Endothelial cell of umbilical vein (primary cell): ENCODE measurements around the gene CSAG2. TPM values are rescaled to one million over a fixed set of nuclear protein-coding genes. Genes with fewer than 3 reads are reported as not detected.
"Not testable (repeated sequence)": the region's sequence is repeated elsewhere in the genome, so short reads cannot be mapped to it uniquely, and the experiment has no call there.

Experiments used
- BruUV-seq: library from RNA; stranded (reverse); fragments of 400-500 nt; replicated peaks from 2 replicates; lab custom pipeline; 2021; lab: Mats Ljungman, UMichigan
- CTCF ChIA-PET: fragments of 300-600, 350-600 bp; sonication (Branson Sonifier 250); formaldehyde crosslinking; loops from one replicate; lab custom pipeline; 2021; ENCODE audit warnings: antibody characterized with exemption, inconsistent platforms; lab: Charles Lee
- POLR2A ChIA-PET: fragments of 300-600, 350-600 bp; sonication (Branson Sonifier 250); formaldehyde crosslinking; loops from one replicate; lab custom pipeline; 2021; ENCODE audit warnings: antibody characterized with exemption, inconsistent platforms; lab: Charles Lee
- DNase-seq: peaks from one replicate; pipeline ENCODE4 v3.0.0-alpha.2; 2011; ENCODE audit warnings: low read depth, low spot score
- FAIRE-seq: peaks from 2 replicates; lab custom pipeline; 2011; peaks lifted over from hg19 to GRCh38; lab: Jason Lieb, UNC
- H2AFZ ChIP-seq: 2 replicates; pipeline ENCODE4 v1.6.0; 2012; ENCODE audit warnings: low read depth, low read length, control low read depth, inconsistent platforms
- H3K27ac ChIP-seq: 2 replicates; pipeline ENCODE4 v1.5.1; 2011; ENCODE audit warnings: low read depth, mild to moderate bottlenecking, control low read depth, low read length, moderate library complexity; ENCODE audit not compliant: insufficient read depth
- H3K27me3 ChIP-seq, 2 experiments: 2 replicates each; pipeline versions ENCODE4 v1.6.0 to v1.6.1; 2011; ENCODE audit warnings: low read length in 2 of 2, mixed read lengths in 1 of 2; ENCODE audit not compliant: control insufficient read depth in 2 of 2, insufficient read depth in 2 of 2
- H3K36me3 ChIP-seq, 2 experiments: 2 replicates in 1 of 2; 3 replicates in 1 of 2; pipeline ENCODE4 v1.5.1; 2011; ENCODE audit warnings: low read length in 2 of 2, mild to moderate bottlenecking in 1 of 2, moderate library complexity in 1 of 2; ENCODE audit not compliant: control insufficient read depth in 2 of 2, insufficient read depth in 2 of 2; ENCODE audit errors: extremely low read depth in 1 of 2
- H3K4me1 ChIP-seq: 3 replicates; pipeline ENCODE4 v1.5.1; 2011; ENCODE audit warnings: mild to moderate bottlenecking, low read length; ENCODE audit not compliant: control insufficient read depth, insufficient read depth; ENCODE audit errors: extremely low read depth
- H3K4me2 ChIP-seq: 2 replicates; pipeline ENCODE4 v1.6.1; 2011; ENCODE audit warnings: low read length, control low read depth, mixed read lengths; ENCODE audit not compliant: insufficient read depth
- H3K4me3 ChIP-seq, 3 experiments: fragments of 200-600 bp in 1 of 3; sonication (generic), shearing (Covaris generic) in 1 of 3; replicated peaks in 1 of 3; 2 replicates each; pipeline ENCODE4 v1.5.1; 2011 to 2016; ENCODE audit warnings: control low read depth in 3 of 3, low read length in 3 of 3, mild to moderate bottlenecking in 2 of 3, inconsistent platforms in 1 of 3, low read depth in 1 of 3, moderate library complexity in 1 of 3; ENCODE audit not compliant: insufficient read depth in 1 of 3
- H3K79me2 ChIP-seq: 2 replicates; pipeline ENCODE4 v1.6.0; 2012; ENCODE audit warnings: low read length, inconsistent platforms; ENCODE audit not compliant: control insufficient read depth, insufficient read depth
- H3K9ac ChIP-seq: replicated peaks from 2 replicates; pipeline ENCODE3; 2011; ENCODE audit warnings: low read length, control low read depth; ENCODE audit not compliant: insufficient read depth; ENCODE audit errors: extremely low read depth
- H3K9me1 ChIP-seq: replicated peaks from 3 replicates; pipeline ENCODE4 v1.6.0; 2011; ENCODE audit warnings: mild to moderate bottlenecking, low read length; ENCODE audit not compliant: control insufficient read depth, insufficient read depth; ENCODE audit errors: extremely low read depth
- H3K9me3 ChIP-seq: replicated peaks from 2 replicates; pipeline ENCODE4 v1.5.1; 2012; ENCODE audit warnings: low read length, inconsistent platforms; ENCODE audit not compliant: control insufficient read depth, insufficient read depth
- H4K20me1 ChIP-seq: replicated peaks from 2 replicates; pipeline ENCODE3; 2011; ENCODE audit warnings: mild to moderate bottlenecking, low read length; ENCODE audit not compliant: control insufficient read depth, insufficient read depth; ENCODE audit errors: extremely low read depth
- EZH2 ChIP-seq: IDR thresholded peaks from 2 replicates; pipeline ENCODE4 v1.6.1; 2012; ENCODE audit warnings: borderline replicate concordance, low read depth, mild to moderate bottlenecking, moderate library complexity, low read length, inconsistent platforms; ENCODE audit not compliant: severe bottlenecking
- FOS ChIP-seq: IDR thresholded peaks from 2 replicates; pipeline ENCODE4 v1.6.1; 2011; ENCODE audit warnings: mild to moderate bottlenecking, low read length, moderate library complexity, borderline replicate concordance; ENCODE audit not compliant: insufficient read depth
- GATA2 ChIP-seq: IDR thresholded peaks from 2 replicates; pipeline ENCODE4 v1.7.0; 2011; ENCODE audit warnings: low read depth, mild to moderate bottlenecking, moderate library complexity, mixed read lengths, low read length; ENCODE audit not compliant: insufficient read length, insufficient read depth
- JUN ChIP-seq: IDR thresholded peaks from 2 replicates; pipeline ENCODE4 v1.6.1; 2011; ENCODE audit warnings: borderline replicate concordance, low read depth; ENCODE audit not compliant: insufficient read length, insufficient read depth
- MYC ChIP-seq: IDR thresholded peaks from one replicate; pipeline ENCODE4 v1.6.1; 2011; ENCODE audit warnings: mild to moderate bottlenecking, low read depth, low read length
- POLR2A ChIP-seq: IDR thresholded peaks from 2 replicates; pipeline ENCODE4 v1.6.1; 2012; ENCODE audit warnings: low read depth, mild to moderate bottlenecking, control low read depth, low read length
- POLR2AphosphoS5 ChIP-seq: IDR thresholded peaks from 2 replicates; pipeline ENCODE4 v1.6.1; 2012; ENCODE audit warnings: low read depth, mild to moderate bottlenecking, control low read depth, low read length, moderate library complexity; ENCODE audit not compliant: insufficient read depth
- dilution Hi-C: fragments of 300-500 bp; cut with MboI; formaldehyde crosslinking; loops from one replicate; pipeline ENCODE4 v1.15.0; 2019; ENCODE audit warnings: low sequenced_read_pairs; ENCODE audit not compliant: extremely low pct_ligation_motif_present
- intact Hi-C: fragments of 100-400 bp; cut with micrococcal nuclease; formaldehyde crosslinking; loops from one replicate; pipeline ENCODE4 v1.10.0; 2022
- polyA plus RNA-seq, 4 experiments: library from polyadenylated mRNA; depleted of rRNA in 3 of 4; stranded (reverse) in 3 of 4; unstranded in 1 of 4; fragments of >200 nt; gene quantifications; 2 replicates each; pipeline versions ENCODE4 v1.2.1 to v1.2.3, GENCODE V29; 2011 to 2012; ENCODE audit warnings: missing spikeins in 1 of 4
- total RNA-seq: library from RNA; stranded (reverse); gene quantifications from 2 replicates; pipeline ENCODE4 v1.2.3, GENCODE V29; 2021
- TF ChIP-seq, protein P1 (sequence below), 2 donors: IDR thresholded peaks; 1 replicate in 1 of 2; 2 replicates in 1 of 2; pipeline ENCODE4 v1.5.1; 2011; ENCODE audit warnings: low read length in 2 of 2, mild to moderate bottlenecking in 2 of 2, moderate library complexity in 2 of 2, control low read depth in 1 of 2, inconsistent platforms in 1 of 2, low read depth in 1 of 2; ENCODE audit not compliant: insufficient read depth in 1 of 2; ENCODE audit errors: extremely low read depth in 1 of 2
- TF ChIP-seq, protein P2 (sequence below): IDR thresholded peaks from 2 replicates; pipeline ENCODE4 v1.6.1; 2011; ENCODE audit not compliant: insufficient read depth, insufficient read length

The CSAG2 gene
- total and polyA plus RNA-seq, 2 donors (not counting 3 experiments of a cell fraction or from before 2014, with no cell fraction given): not detected

- H3K79me2 ChIP-seq, H3K9me3 ChIP-seq, intact Hi-C loops, H3K27ac ChIP-seq, H3K9ac ChIP-seq, dilution Hi-C loops, CTCF ChIA-PET, POLR2A ChIA-PET, H3K27me3 ChIP-seq, H3K36me3 ChIP-seq, H3K9me1 ChIP-seq, DNase-seq, H2AFZ ChIP-seq, H3K4me1 ChIP-seq, H3K4me3 ChIP-seq, H4K20me1 ChIP-seq, BruUV-seq, H3K4me2 ChIP-seq: not testable (repeated sequence)
- FAIRE-seq: peak; percentile 75
Measured at GRCh38 chrX:152681012-152681411, 28.1 kb downstream of the CSAG2 start.

DNA sequence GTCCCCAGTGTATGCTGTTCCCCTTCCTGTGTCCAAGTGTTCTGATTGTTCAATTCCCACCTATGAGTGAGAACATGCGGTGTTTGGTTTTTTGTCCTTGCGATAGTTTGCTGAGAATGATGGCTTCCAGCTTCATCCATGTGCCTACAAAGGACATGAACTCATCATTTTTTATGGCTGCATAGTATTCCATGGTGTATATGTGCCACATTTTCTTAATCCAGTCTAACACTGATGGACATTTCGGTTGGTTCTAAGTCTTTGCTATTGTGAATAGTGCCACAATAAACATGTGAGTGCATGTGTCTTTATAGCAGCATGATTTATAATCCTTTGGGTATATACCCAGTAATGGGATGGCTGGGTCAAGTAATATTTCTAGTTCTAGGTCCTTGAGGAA lies 34.4 kb downstream of the CSAG2 start:
- DNase-seq, H3K27me3 ChIP-seq, H3K9me3 ChIP-seq, H3K9ac ChIP-seq, intact Hi-C loops, CTCF ChIA-PET, dilution Hi-C loops, H3K79me2 ChIP-seq, H3K9me1 ChIP-seq, FAIRE-seq, H3K4me3 ChIP-seq, H4K20me1 ChIP-seq, BruUV-seq, H3K4me2 ChIP-seq, H3K4me1 ChIP-seq, POLR2A ChIA-PET, H3K36me3 ChIP-seq, H3K27ac ChIP-seq, H2AFZ ChIP-seq: not testable (repeated sequence)

DNA sequence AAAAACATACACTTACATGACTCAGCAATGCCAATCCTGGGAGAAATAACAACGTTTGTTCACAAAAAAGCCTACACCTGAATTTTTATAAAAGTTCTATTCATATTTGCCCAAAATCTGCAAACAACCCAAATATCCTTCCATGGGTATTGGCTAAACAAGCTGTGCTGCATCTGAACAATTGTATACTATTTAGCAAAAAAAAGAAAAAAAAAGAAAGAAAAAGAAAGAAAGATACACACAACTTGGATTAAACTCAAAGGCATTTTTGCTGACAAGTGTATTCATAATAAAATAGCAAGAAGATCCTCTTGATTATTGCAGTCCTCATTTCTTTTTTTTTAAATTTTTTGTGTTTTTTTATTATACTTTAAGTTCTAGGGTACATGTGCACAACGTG lies 34.9 kb downstream of the CSAG2 start:
- FAIRE-seq: no peak
- no peaks in the 10 kb centered on the region for H3K9me1 ChIP-seq
- no peak for DNase-seq
- no peaks in the 10 kb centered on the region for H3K36me3 ChIP-seq
- no peak overlapping the region for H3K9ac ChIP-seq
- H3K27me3 ChIP-seq: no peaks in the 10 kb centered on the region
- H3K4me1 ChIP-seq: no peaks in the 10 kb centered on the region
- no peak overlapping the region for H3K4me2 ChIP-seq
- H3K4me3 ChIP-seq: no peak overlapping the region
- POLR2A ChIA-PET: no interaction called here
- CTCF ChIA-PET: no interaction called here
- dilution Hi-C loops: no loop called here
- TF ChIP-seq, protein P1, sequence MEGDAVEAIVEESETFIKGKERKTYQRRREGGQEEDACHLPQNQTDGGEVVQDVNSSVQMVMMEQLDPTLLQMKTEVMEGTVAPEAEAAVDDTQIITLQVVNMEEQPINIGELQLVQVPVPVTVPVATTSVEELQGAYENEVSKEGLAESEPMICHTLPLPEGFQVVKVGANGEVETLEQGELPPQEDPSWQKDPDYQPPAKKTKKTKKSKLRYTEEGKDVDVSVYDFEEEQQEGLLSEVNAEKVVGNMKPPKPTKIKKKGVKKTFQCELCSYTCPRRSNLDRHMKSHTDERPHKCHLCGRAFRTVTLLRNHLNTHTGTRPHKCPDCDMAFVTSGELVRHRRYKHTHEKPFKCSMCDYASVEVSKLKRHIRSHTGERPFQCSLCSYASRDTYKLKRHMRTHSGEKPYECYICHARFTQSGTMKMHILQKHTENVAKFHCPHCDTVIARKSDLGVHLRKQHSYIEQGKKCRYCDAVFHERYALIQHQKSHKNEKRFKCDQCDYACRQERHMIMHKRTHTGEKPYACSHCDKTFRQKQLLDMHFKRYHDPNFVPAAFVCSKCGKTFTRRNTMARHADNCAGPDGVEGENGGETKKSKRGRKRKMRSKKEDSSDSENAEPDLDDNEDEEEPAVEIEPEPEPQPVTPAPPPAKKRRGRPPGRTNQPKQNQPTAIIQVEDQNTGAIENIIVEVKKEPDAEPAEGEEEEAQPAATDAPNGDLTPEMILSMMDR (IDR thresholded peaks at IDR 0.05; ENCODE audit: extremely low read depth in 1 of 2, insufficient read depth in 1 of 2, low read depth in 1 of 2, low read length in 2 of 2): no peak
- TF ChIP-seq JUN (no peak), EZH2 (no peak), MYC (no peak), POLR2A (no peak), GATA2 (no peak), FOS (no peak), POLR2AphosphoS5 (no peak)
- TF ChIP-seq, protein P2, sequence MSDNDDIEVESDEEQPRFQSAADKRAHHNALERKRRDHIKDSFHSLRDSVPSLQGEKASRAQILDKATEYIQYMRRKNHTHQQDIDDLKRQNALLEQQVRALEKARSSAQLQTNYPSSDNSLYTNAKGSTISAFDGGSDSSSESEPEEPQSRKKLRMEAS: no peak
- H3K79me2 ChIP-seq: no peaks in the 10 kb centered on the region
- no peak overlapping the region for H3K27ac ChIP-seq
- no peaks in the 10 kb centered on the region for H4K20me1 ChIP-seq
- H2AFZ ChIP-seq: no peak overlapping the region
- intact Hi-C loops: no loop called here
- H3K9me3 ChIP-seq: no peaks in the 10 kb centered on the region
- no TSS peak for BruUV-seq
